Loucy (cell line): Measurements from ENCODE around the gene CPHXL.

Experiments
- H2AFZ ChIP-seq: fragments of 200-600 bp; sonication (generic); 2 replicates; pipeline ENCODE4 v1.6.0; 2016; ENCODE audit warnings: antibody characterized with exemption, mild to moderate bottlenecking, low read length, moderate library complexity
- H3F3A ChIP-seq: fragments of 200-600 bp; 2 replicates; pipeline ENCODE4 v1.6.0; 2016; ENCODE audit warnings: antibody characterized with exemption, low read depth, mild to moderate bottlenecking
- H3K27me3 ChIP-seq: fragments of 200-600 bp; sonication (generic); 2 replicates; pipeline ENCODE4 v1.6.1; 2014; ENCODE audit warnings: low read length, mild to moderate bottlenecking; ENCODE audit not compliant: insufficient read depth, poor library complexity, severe bottlenecking
- H3K36me3 ChIP-seq: fragments of 200-600 bp; sonication (generic); 2 replicates; pipeline ENCODE4 v1.6.1; 2016; ENCODE audit warnings: low read length; ENCODE audit not compliant: insufficient read depth
- H3K4me1 ChIP-seq: fragments of 200-600 bp; sonication (generic); 2 replicates; pipeline ENCODE4 v1.5.1; 2014; ENCODE audit warnings: low read length, mild to moderate bottlenecking; ENCODE audit not compliant: insufficient read depth, poor library complexity, severe bottlenecking
- H3K4me2 ChIP-seq: fragments of 200-600 bp; sonication (generic); 2 replicates; pipeline ENCODE4 v1.6.0; 2014; ENCODE audit warnings: antibody characterized with exemption, low read length, low read depth, mild to moderate bottlenecking; ENCODE audit not compliant: poor library complexity, severe bottlenecking
- H3K4me3 ChIP-seq: fragments of 200-600 bp; sonication (generic); 2 replicates; pipeline ENCODE4 v1.5.1; 2014; ENCODE audit warnings: low read length, mild to moderate bottlenecking, mixed read lengths; ENCODE audit not compliant: poor library complexity, severe bottlenecking
- H3K79me2 ChIP-seq: fragments of 200-600 bp; sonication (generic); 2 replicates; pipeline ENCODE4 v1.6.1; 2014; ENCODE audit warnings: low read length; ENCODE audit not compliant: insufficient read depth
- H3K9ac ChIP-seq: fragments of 200-600 bp; sonication (generic); 2 replicates; pipeline ENCODE4 v1.6.0; 2014; ENCODE audit warnings: mild to moderate bottlenecking, low read depth, low read length, moderate library complexity; ENCODE audit not compliant: poor library complexity, severe bottlenecking
- H3K9me2 ChIP-seq: fragments of 200-600 bp; sonication (generic); replicated peaks from 2 replicates; pipeline ENCODE4 v1.6.1; 2016; ENCODE audit warnings: low read depth, low read length, mixed read lengths
- H3K9me3 ChIP-seq: fragments of 200-600 bp; sonication (generic); 2 replicates; pipeline ENCODE4 v1.6.1; 2014; ENCODE audit warnings: mild to moderate bottlenecking, antibody characterized with exemption, low read length, low read depth; ENCODE audit not compliant: insufficient read depth
- H4K20me1 ChIP-seq: fragments of 200-600 bp; sonication (generic); 2 replicates; pipeline ENCODE4 v1.6.0; 2014; ENCODE audit warnings: antibody characterized with exemption, low read length, mild to moderate bottlenecking; ENCODE audit not compliant: insufficient read depth, poor library complexity, severe bottlenecking
- CTCF ChIP-seq: fragments of 200-600 bp; sonication (generic); conservative IDR thresholded peaks from 2 replicates; pipeline ENCODE4 v1.5.1; 2014; ENCODE audit warnings: mild to moderate bottlenecking, antibody characterized with exemption, low read length
- EZH2phosphoT487 ChIP-seq: fragments of 200-600 bp; IDR thresholded peaks from 2 replicates; pipeline ENCODE4 v1.6.1; 2018; ENCODE audit warnings: antibody characterized with exemption, mild to moderate bottlenecking, moderate library complexity, borderline replicate concordance

The CPHXL gene

GRCh38 chr16:75697571-75697970 is 28.7 kb downstream of the CPHXL start:
- Histone ChIP-seq H3F3A (no peaks in the 10 kb centered on the region), H3K9me3 (no peaks in the 10 kb centered on the region), H3K27me3 (no peaks in the 10 kb centered on the region), H3K9me2 (no peaks in the 10 kb centered on the region), H3K36me3 (no peaks in the 10 kb centered on the region), H3K9ac (no peak overlapping the region), H3K4me1 (no peaks in the 10 kb centered on the region), H3K79me2 (no peaks in the 10 kb centered on the region), H2AFZ (no peak overlapping the region), H4K20me1 (no peaks in the 10 kb centered on the region), H3K4me3 (no peak overlapping the region), H3K4me2 (no peak overlapping the region)
- TF ChIP-seq EZH2phosphoT487 (no peak), CTCF (no peak)

DNA sequence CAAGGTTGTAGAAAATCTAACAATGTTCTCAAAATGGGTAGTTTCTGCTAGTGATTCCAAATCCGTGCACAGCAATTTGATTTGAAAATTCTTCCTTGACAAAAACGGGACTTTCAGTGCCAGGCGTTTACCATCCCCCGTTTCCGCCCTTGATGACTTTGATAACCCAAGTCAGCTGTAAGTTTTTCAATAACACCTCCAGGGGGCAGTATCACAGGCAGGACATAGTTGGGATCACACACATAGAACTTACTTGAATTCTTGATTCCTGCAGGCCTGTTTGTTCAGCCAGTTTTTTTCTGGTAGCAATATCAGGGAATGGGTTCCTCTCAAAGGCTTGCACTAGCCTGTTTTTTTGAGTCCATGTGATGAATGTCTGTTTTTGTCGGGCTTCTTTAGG is 30.6 kb downstream of the CPHXL start:
- Histone ChIP-seq H3K9me3 (no peaks in the 10 kb centered on the region), H3K79me2 (no peaks in the 10 kb centered on the region), H3F3A (no peaks in the 10 kb centered on the region), H3K4me3 (no peak overlapping the region), H3K4me1 (no peaks in the 10 kb centered on the region), H3K36me3 (no peaks in the 10 kb centered on the region), H2AFZ (no peak overlapping the region), H3K9me2 (no peaks in the 10 kb centered on the region), H4K20me1 (no peaks in the 10 kb centered on the region), H3K9ac (no peak overlapping the region), H3K27me3 (no peaks in the 10 kb centered on the region), H3K4me2 (no peak overlapping the region)
- TF ChIP-seq CTCF, result peak; percentile 49
- no peak for TF ChIP-seq EZH2phosphoT487

- no peaks in the 10 kb centered on the region for H3K4me1 ChIP-seq
- no peaks in the 10 kb centered on the region for H3K27me3 ChIP-seq
- TF ChIP-seq CTCF (no peak), EZH2phosphoT487 (no peak)
- H3K9ac ChIP-seq, result no peak overlapping the region
- H3K79me2 ChIP-seq, result no peaks in the 10 kb centered on the region
- no peak overlapping the region for H3K4me3 ChIP-seq
- H3K9me2 ChIP-seq, result no peaks in the 10 kb centered on the region
- H4K20me1 ChIP-seq, result no peaks in the 10 kb centered on the region
- H2AFZ ChIP-seq, result no peak overlapping the region
- H3K36me3 ChIP-seq, result no peaks in the 10 kb centered on the region
- no peaks in the 10 kb centered on the region for H3K9me3 ChIP-seq
- no peak overlapping the region for H3K4me2 ChIP-seq
- no peaks in the 10 kb centered on the region for H3F3A ChIP-seq
Measured at GRCh38 chr16:75687361-75687760, 38.9 kb downstream of the CPHXL start.
